SU-DHL-6 (cell line): ENCODE results near the gene CNPY1.

ENCODE experiments used
- H2AFZ ChIP-seq: fragments of 200-600 bp; sonication (generic); 2 replicates; pipeline ENCODE4 v1.6.1; 2014; ENCODE audit warnings: low read depth, mild to moderate bottlenecking, moderate library complexity, mixed read lengths, antibody characterized with exemption, low read length; ENCODE audit not compliant: severe bottlenecking
- H3F3A ChIP-seq: fragments of 200-600 bp; shearing (Covaris generic); 2 replicates; pipeline ENCODE4 v1.6.0; 2016; ENCODE audit warnings: antibody characterized with exemption, mild to moderate bottlenecking; ENCODE audit not compliant: insufficient read depth
- H3K27ac ChIP-seq: fragments of 200-600 bp; sonication (generic); 2 replicates; pipeline ENCODE4 v1.5.1; 2016; ENCODE audit warnings: low read depth, mild to moderate bottlenecking, low read length, moderate library complexity, mixed read lengths
- H3K27me3 ChIP-seq: fragments of 200-600 bp; sonication (generic), shearing (Covaris generic); 2 replicates; pipeline ENCODE4 v1.6.0; 2014; ENCODE audit warnings: mild to moderate bottlenecking, low read length
- H3K36me3 ChIP-seq: fragments of 200-600 bp; sonication (generic); 2 replicates; pipeline ENCODE4 v1.6.1; 2014; ENCODE audit warnings: mild to moderate bottlenecking, low read length, mixed read lengths
- H3K4me2 ChIP-seq: fragments of 300-600, 200-600 bp; shearing (Covaris generic), sonication (generic); 2 replicates; pipeline ENCODE4 v1.6.0; 2014; ENCODE audit warnings: low read length, low read depth, mild to moderate bottlenecking; ENCODE audit not compliant: poor library complexity, severe bottlenecking
- H3K4me3 ChIP-seq: fragments of 200-600 bp; sonication (generic); 2 replicates; pipeline ENCODE4 v1.5.1; 2014; ENCODE audit warnings: antibody characterized with exemption, low read length, mild to moderate bottlenecking, mixed read lengths; ENCODE audit not compliant: insufficient read depth, poor library complexity, severe bottlenecking
- H3K79me2 ChIP-seq: fragments of 200-600 bp; sonication (generic); 2 replicates; pipeline ENCODE4 v1.6.1; 2014; ENCODE audit warnings: mild to moderate bottlenecking, low read length, moderate library complexity; ENCODE audit not compliant: insufficient read depth
- H3K9ac ChIP-seq: fragments of 200-600 bp; sonication (generic); 2 replicates; pipeline ENCODE4 v1.7.0; 2014; ENCODE audit warnings: mild to moderate bottlenecking, low read length
- H3K9me2 ChIP-seq: fragments of 200-600 bp; sonication (generic); replicated peaks from 2 replicates; pipeline ENCODE4 v1.6.1; 2014; ENCODE audit warnings: low read length; ENCODE audit not compliant: insufficient read depth
- H3K9me3 ChIP-seq: fragments of 200-600 bp; sonication (generic); 2 replicates; pipeline ENCODE4 v1.6.1; 2014; ENCODE audit warnings: low read length, mixed read lengths; ENCODE audit not compliant: insufficient read depth
- H4K20me1 ChIP-seq: fragments of 200-600 bp; sonication (generic); 2 replicates; pipeline ENCODE4 v1.6.1; 2014; ENCODE audit warnings: low read depth, mild to moderate bottlenecking, antibody characterized with exemption, low read length, moderate library complexity, mixed read lengths
- CTCF ChIP-seq: fragments of 200-600 bp; sonication (generic); IDR thresholded peaks from one replicate; pipeline ENCODE4 v1.5.1; 2017; ENCODE audit warnings: antibody characterized with exemption, mild to moderate bottlenecking, low read length, moderate library complexity; ENCODE audit not compliant: insufficient read depth, poor library complexity, severe bottlenecking
- EZH2phosphoT487 ChIP-seq: fragments of 200-600 bp; sonication (generic), shearing (Covaris generic); conservative IDR thresholded peaks from 2 replicates; pipeline ENCODE4 v1.6.1; 2018; ENCODE audit warnings: mild to moderate bottlenecking, antibody characterized with exemption, low read length, moderate library complexity, mixed read lengths

CNPY1 gene

GRCh38 chr7:155466814-155467733, 79.3 kb downstream of the CNPY1 start:
- Histone ChIP-seq H3K9ac (no peak overlapping the region), H3K27me3 (no peaks in the 10 kb centered on the region), H3K4me3 (no peak overlapping the region)

GRCh38 chr7:155466142-155466813, 80.1 kb downstream of the CNPY1 start:
- Histone ChIP-seq H3K4me2 (no peak overlapping the region), H3K9ac (no peak overlapping the region), H3K27ac (no peak overlapping the region), H3K36me3 (no peaks in the 10 kb centered on the region), H4K20me1 (no peaks in the 10 kb centered on the region), H3K4me3 (no peak overlapping the region), H3F3A (no peaks in the 10 kb centered on the region), H3K79me2 (no peaks in the 10 kb centered on the region), H3K9me2 (no peaks in the 10 kb centered on the region), H2AFZ (no peak overlapping the region), H3K27me3 (no peaks in the 10 kb centered on the region), H3K9me3 (no peaks in the 10 kb centered on the region)
- TF ChIP-seq EZH2phosphoT487 (no peak), CTCF (no peak)

More at GRCh38 chr7:155466814-155467733, 79.3 kb downstream of the CNPY1 start:
- no peak overlapping the region for H3K4me2 ChIP-seq
- no peaks in the 10 kb centered on the region for H3K79me2 ChIP-seq
- no peaks in the 10 kb centered on the region for H3K9me3 ChIP-seq
- H3K36me3 ChIP-seq = no peaks in the 10 kb centered on the region
- no peak overlapping the region for H2AFZ ChIP-seq
- no peak overlapping the region for H3K27ac ChIP-seq
- no peaks in the 10 kb centered on the region for H4K20me1 ChIP-seq
- no peaks in the 10 kb centered on the region for H3F3A ChIP-seq
- H3K9me2 ChIP-seq = no peaks in the 10 kb centered on the region
- TF ChIP-seq EZH2phosphoT487 (no peak), CTCF (no peak)

GRCh38 chr7:155465761-155466141, 80.6 kb downstream of the CNPY1 start:
- no peak overlapping the region for H3K27ac ChIP-seq
- no peak overlapping the region for H3K9ac ChIP-seq
- H4K20me1 ChIP-seq = no peaks in the 10 kb centered on the region
- no peaks in the 10 kb centered on the region for H3K79me2 ChIP-seq
- no peak overlapping the region for H3K4me2 ChIP-seq
- no peaks in the 10 kb centered on the region for H3K9me2 ChIP-seq
- no peak overlapping the region for H2AFZ ChIP-seq
- no peaks in the 10 kb centered on the region for H3K36me3 ChIP-seq
- H3K4me3 ChIP-seq = no peak overlapping the region
- no peaks in the 10 kb centered on the region for H3K9me3 ChIP-seq
- TF ChIP-seq CTCF (no peak), EZH2phosphoT487 (no peak)
- no peaks in the 10 kb centered on the region for H3K27me3 ChIP-seq
- H3F3A ChIP-seq = no peaks in the 10 kb centered on the region
